ENCODE results near the gene RIPOR3.

GRCh38 chr20:50664254-50664653 lies 27.1 kb downstream of the RIPOR3 start:
- TF ChIP-seq CTCF (IDR thresholded peaks at IDR 0.05; ENCODE audit: insufficient read depth, low read length) (no peak), POLR2AphosphoS5 (IDR thresholded peaks at IDR 0.05; ENCODE audit: low read depth) (no peak), REST (IDR thresholded peaks at IDR 0.05; ENCODE audit: insufficient replicate concordance, low read depth) (no peak), SPI1 (IDR thresholded peaks at IDR 0.05; ENCODE audit: borderline replicate concordance, low read depth) (no peak), GABPA (IDR thresholded peaks at IDR 0.05; ENCODE audit: low read depth) (no peak)
